KBM-7 (cell line): ENCODE measurements around the gene CEMIP.
A peak's percentile ranks its signal among the peaks of the same experiment; 100 is the strongest.
"Not testable (repeated sequence)": the region's sequence is repeated elsewhere in the genome, so short reads cannot be mapped to it uniquely, and the experiment has no call there.

ENCODE experiments used
- DNase-seq: peaks from one replicate; pipeline ENCODE4 v3.0.0-alpha.2; 2015
- in situ Hi-C: fragments of 300-500 bp; cut with MboI; formaldehyde crosslinking; loops from 2 replicates; pipeline ENCODE4 v1.14.3; 2020; ENCODE audit warnings: low sequenced_read_pairs, low pct_unique_long_range_greater_than_20kb, mixed read lengths

CEMIP gene

DNA sequence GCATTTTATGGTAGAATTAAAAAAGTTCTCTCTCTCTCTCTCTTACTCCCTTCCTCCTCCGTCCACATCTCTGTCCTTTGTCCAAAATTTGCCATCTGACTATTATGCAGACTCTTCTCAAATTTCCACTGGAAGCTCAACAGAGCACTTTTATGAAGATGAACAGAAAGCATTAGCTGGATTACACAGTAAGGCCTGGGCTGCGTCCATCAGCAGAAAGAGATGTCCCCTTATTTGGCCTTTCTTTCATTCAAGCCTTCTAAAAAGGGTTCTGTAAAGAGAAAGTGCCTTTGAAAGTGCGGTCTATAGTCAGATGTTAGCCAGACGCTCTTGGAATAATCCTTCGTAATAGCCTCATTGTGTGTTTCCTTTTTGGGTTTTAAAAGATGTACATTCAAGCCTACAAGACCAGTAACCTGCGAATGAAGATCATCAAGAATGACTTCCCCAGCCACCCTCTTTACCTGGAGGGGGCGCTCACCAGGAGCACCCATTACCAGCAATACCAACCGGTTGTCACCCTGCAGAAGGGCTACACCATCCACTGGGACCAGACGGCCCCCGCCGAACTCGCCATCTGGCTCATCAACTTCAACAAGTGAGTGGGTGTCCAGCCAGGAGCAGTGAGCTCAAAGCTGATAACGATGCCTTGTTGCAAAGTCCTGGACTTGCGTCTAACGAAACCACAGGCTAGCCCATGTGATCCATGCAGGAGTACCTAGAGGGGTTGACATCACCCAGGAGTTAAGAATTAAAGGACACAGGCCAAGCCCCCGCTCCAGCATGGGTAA lies 157.3 kb downstream of the CEMIP start:
- DNase-seq, result no peak
- in situ Hi-C loops, result no loop called here

DNA sequence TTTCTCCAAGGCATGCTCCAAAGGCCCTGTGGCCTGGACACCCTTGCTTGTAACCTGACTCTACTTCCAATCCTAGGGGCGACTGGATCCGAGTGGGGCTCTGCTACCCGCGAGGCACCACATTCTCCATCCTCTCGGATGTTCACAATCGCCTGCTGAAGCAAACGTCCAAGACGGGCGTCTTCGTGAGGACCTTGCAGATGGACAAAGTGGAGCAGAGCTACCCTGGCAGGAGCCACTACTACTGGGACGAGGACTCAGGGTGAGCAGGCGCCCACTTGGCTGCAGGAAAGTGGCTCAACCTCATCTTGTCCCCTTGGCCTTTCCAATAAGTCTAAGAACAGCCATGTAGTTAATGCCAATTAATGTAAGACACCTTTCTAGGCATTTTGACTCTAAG lies 158.5 kb downstream of the CEMIP start:
- no peak for DNase-seq
- in situ Hi-C loops, result no loop called here

DNA sequence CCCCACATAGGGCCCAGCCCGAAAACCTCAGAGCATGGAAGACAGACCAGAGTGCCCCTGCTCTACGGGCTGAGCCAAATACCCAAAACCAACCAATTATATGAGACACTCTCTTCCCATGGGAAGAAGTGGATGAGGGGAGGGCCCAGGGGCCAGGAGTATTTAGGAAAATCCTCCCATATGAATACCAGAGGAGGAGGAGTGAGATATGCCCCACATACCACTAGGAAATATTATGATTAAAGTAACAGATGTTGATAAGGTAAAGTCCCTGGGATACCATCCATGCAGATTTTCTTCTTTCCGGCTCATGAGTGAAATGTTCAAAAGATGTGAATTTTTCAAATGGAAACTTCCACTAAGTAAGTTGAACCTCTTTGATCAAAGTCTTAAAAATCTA lies 160.0 kb downstream of the CEMIP start:
- DNase-seq, result no peak
- in situ Hi-C loops, result no loop called here

DNA sequence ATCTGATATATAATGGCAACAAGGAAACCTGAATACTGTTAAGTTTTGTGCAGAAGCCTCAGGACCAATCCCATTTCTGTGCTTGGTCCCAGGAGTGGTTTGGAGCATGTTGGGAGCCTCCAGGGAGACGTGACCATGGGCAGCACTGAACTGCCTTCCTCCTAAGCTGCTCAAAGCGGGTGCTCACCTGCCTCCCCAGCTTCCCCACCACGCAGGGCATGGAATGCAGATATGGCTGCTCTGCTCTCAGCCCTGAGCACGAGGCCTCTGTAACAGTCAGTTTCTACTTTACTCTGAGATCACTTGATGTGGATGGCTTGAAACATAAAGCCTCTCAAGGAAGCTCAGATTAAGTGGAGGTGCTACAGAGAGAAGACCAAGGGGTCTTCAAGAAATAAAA lies 161.2 kb downstream of the CEMIP start:
- in situ Hi-C loops, result no loop called here
- no peak for DNase-seq

DNA sequence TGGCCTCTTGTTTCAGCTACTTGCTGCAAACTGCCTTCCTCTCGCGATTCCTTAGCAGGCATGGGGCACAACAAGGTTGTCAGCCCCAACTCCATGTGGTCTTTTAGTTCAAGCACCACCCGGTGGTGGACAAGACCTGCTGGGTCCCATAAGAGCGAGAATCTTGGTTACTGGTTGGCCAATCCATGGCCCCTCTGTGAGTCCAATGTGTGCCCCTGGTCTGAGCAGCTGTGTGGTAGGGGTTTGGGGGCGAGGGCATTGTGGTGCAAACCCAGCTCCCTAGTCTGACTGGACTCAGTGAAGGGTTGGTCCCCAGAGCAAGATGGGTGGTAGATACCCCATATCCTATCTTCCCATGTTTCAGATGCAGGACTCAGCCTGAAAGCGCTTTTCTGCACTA lies 161.7 kb downstream of the CEMIP start:
- no peak for DNase-seq
- in situ Hi-C loops, result no loop called here

DNA sequence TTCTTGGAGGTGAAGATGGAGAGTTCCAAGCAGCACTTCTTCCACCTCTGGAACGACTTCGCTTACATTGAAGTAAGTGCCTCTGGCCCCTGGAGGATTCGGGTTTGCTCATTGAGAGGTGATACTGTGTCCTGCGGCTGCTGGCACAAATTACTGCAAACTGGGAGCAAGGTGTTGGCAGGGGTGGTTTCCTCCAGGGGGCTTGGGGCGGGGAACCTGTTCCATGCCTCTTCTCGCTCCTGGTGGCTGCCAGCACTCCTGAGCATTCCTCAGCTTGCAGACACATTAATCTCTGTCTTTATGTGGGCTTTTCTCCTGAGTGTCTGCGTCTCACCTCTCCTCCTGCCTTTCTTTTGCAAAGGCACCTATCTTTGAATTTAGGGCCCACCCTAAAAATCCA lies 163.1 kb downstream of the CEMIP start:
- in situ Hi-C loops, result no loop called here

DNA sequence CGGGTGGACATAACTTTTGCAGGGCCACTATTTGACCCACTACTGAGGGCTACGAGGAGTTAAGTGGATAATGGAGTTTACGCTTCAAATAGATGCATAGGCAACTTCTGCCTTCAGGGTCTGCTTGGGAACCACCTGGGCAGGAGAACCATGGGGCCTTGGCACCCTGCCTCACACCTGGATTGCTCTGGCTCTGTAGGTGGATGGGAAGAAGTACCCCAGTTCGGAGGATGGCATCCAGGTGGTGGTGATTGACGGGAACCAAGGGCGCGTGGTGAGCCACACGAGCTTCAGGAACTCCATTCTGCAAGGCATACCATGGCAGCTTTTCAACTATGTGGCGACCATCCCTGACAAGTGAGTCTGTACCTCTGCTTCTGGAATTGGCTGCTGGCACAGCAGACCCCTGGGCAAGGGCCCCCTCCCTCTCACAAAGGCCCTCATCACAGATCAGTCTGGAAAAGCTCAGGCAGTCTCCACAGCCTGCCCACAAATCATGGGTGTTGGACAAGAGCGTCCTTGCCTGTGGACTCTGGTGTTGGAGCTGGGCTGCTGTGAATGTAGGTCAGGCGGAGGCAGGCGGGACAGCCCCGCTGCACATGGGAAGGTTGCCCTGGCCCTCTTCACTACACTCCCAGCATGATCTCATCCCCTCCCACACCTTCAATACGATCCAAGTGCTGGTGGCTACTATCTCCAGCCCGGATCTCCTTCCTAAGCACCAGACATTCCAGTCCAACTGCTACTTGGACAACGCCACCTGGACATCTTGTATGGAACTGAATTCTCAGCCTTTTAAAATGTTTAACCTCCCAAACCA lies 163.8 kb downstream of the CEMIP start:
- no peak for DNase-seq
- in situ Hi-C loops, result no loop called here

More for the DNA sequence above, 163.1 kb downstream of the CEMIP start:
- no peak for DNase-seq

DNA sequence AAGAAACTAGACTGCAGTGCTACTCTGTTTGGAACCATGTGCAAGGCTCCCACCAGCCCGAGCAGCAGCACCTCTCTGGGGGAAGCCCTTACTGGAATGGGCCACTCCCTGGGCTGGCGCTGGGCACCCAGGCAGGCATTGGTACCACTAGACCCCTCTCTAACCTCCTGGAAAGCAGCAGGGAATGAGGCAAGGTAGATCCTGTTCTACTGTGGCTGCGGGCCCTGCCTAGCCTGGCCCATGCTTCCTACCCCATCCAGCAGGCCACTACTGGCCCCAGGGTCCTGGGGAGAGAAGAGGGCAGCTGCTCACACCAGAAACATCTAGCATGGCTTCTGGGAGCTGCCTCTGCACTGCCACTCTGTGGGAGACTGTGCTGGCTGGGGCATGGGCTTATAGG lies 165.6 kb downstream of the CEMIP start:
- DNase-seq, result no peak
- in situ Hi-C loops, result no loop called here

DNA sequence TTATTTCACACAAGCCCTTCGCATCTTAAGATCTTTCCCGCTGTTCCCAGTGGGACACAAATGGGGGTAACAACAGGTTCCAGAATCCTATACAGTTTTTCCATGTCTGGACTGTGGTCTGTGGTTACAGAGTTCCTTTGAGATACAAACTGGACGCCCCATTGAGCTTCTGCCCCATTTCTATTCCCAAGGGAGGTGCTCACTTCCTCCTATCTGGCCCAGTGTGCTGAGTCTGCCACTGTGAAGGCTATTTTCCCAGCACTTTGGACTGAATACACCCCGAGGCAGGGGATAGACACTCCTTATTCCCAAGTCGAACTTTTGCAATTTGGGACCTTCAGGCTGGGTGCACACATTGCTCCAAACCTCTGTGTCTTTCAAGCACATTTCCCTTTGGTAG lies 166.4 kb downstream of the CEMIP start:
- DNase-seq, result no peak
- in situ Hi-C loops, result no loop called here

DNA sequence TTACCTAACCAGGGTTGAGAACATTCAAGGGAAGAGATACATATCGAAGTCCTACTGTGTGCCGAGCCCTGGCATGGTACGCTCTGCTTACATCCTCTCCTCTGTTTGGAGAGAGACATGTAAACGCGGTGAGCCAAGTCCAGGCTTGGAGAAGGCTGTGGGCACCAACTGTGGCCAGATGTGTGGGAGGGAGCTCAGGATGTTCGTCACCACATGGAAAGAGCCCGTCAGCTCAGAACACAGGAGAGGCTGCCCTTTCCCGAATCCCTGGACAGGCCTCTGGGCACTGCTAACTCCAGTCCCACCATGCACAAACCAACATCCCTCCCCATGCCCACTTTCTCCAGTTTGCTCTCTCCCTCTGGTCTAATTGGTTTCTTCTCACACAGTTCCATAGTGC lies 167.4 kb downstream of the CEMIP start:
- in situ Hi-C loops, result no loop called here

DNA sequence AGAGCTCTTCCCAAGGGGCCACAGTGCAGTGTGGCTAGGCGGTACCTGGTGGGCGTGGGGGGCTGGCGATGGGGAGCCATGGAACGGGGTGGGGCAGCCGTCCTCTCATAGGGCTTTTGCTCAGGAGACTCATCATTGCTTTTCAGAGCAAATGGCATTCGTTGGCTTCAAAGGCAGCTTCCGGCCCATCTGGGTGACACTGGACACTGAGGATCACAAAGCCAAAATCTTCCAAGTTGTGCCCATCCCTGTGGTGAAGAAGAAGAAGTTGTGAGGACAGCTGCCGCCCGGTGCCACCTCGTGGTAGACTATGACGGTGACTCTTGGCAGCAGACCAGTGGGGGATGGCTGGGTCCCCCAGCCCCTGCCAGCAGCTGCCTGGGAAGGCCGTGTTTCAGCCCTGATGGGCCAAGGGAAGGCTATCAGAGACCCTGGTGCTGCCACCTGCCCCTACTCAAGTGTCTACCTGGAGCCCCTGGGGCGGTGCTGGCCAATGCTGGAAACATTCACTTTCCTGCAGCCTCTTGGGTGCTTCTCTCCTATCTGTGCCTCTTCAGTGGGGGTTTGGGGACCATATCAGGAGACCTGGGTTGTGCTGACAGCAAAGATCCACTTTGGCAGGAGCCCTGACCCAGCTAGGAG lies 169.6 kb downstream of the CEMIP start:
- in situ Hi-C loops, result no loop called here
- no peak for DNase-seq

More for the DNA sequence above, 167.4 kb downstream of the CEMIP start:
- no peak for DNase-seq

DNA sequence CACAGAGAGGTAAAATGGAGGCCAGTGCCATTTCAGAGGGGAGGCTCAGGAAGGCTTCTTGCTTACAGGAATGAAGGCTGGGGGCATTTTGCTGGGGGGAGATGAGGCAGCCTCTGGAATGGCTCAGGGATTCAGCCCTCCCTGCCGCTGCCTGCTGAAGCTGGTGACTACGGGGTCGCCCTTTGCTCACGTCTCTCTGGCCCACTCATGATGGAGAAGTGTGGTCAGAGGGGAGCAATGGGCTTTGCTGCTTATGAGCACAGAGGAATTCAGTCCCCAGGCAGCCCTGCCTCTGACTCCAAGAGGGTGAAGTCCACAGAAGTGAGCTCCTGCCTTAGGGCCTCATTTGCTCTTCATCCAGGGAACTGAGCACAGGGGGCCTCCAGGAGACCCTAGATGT lies 170.6 kb downstream of the CEMIP start:
- in situ Hi-C loops, result no loop called here
- no peak for DNase-seq

DNA sequence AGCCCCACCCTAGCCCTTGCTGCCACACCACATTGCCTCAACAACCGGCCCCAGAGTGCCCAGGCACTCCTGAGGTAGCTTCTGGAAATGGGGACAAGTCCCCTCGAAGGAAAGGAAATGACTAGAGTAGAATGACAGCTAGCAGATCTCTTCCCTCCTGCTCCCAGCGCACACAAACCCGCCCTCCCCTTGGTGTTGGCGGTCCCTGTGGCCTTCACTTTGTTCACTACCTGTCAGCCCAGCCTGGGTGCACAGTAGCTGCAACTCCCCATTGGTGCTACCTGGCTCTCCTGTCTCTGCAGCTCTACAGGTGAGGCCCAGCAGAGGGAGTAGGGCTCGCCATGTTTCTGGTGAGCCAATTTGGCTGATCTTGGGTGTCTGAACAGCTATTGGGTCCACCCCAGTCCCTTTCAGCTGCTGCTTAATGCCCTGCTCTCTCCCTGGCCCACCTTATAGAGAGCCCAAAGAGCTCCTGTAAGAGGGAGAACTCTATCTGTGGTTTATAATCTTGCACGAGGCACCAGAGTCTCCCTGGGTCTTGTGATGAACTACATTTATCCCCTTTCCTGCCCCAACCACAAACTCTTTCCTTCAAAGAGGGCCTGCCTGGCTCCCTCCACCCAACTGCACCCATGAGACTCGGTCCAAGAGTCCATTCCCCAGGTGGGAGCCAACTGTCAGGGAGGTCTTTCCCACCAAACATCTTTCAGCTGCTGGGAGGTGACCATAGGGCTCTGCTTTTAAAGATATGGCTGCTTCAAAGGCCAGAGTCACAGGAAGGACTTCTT lies 171.3 kb downstream of the CEMIP start:
- in situ Hi-C loops, result no loop called here
- no peak for DNase-seq

DNA sequence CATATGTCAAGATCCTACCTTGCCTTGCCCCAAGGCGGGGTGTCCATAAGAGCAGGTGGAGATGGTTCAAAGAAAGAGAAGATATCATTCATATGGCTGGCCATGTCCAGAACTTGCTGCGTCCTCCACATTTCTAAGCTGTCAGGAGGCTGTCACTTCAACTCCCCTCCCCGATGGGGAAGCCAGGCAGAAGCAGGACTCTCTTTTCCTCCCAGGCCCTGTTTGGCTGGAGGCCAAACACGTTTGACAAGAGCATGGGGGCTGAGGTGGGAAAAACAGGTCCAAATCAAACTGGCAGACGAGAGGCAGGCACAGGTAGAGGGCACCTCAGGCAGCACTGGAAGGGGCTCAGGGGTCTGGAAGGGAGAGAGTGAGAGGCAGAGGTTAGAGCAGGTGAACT lies 172.8 kb downstream of the CEMIP start:
- in situ Hi-C loops, result no loop called here
- no peak for DNase-seq

DNA sequence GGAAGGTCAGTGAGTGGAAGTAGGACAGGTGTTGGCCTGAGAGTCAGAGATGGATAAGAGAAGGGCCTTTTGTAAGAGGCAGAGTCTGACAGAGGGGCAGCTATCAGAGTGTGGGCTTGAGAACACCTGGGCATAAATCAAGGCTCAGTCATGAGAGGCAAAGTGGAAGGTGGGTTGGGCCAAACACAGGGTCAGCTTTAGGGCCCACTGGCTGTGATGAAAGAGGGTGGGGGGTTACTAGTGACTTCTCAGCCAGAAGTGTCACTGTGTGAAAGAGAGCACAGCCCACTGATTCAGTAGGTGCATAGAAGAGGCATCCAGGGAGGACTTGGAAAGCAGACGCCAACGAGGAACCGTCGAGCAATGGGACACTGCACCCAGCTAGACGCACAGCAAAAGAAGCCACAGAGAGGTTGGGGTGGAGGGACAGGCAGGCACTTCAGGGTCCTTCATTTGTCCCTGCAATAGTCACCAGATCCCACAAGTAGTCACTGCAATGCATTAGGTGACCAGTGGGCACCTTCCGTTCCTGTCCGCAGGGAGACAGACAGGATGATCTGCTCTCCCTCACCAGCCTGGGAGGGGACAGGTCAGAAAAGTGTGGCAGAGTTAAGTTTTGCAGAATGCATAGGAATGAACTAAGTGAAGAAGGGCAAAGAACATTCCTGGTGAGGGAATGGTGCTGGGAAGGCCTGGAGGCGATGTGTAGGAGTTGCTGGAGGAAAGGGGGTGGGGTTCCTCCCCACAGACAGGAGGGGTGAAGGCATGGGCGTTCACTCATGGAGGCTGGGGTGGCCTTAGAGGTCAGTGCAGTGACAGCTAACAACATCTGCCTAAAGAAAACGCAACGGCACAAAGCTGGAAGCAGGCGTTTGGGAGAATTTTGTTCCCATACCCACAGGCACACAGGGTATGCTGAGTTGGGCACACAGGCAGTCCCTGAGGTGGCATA lies 174.1 kb downstream of the CEMIP start:
- no peak for DNase-seq
- in situ Hi-C loops, result no loop called here

DNA sequence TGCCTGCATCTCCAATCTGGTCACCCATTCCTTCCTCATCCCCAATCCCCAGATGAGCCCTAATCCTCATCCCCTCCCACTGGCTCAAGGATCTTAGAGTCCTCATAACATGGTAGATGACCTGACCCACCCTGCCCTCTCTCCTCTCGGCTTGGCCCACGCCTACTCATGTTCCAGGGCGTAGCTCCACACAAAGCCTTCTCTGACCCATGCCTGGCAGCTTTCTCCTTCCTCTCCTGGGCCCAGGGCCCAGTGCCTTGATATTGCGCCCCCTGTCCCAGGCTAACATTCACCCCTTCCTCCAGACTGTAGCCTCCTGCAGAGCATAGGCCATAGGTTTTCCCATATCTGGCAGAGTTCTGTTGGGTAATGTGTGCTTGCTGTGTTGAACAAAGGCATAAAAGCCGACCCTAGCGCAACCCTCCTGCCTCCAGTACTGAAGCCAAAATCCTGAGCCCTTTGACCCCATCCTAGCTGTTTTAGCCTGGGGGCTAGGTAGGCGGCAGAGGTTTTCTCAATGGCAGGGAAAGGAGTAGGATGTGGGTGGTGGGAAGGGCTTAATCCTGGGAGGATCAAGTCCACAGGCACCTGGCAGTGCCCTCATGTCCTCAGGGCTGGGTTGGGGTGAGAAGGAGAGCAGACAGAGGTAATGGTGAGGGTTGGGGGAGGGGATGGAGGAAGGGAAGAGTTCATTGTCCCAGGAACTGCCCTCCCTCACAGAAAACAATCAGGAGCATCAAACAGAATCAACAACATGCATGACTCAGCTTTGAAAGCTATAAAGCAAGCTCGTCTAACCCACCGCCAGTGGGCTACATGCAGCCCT lies 175.0 kb downstream of the CEMIP start:
- no peak for DNase-seq
- in situ Hi-C loops, result no loop called here

DNA sequence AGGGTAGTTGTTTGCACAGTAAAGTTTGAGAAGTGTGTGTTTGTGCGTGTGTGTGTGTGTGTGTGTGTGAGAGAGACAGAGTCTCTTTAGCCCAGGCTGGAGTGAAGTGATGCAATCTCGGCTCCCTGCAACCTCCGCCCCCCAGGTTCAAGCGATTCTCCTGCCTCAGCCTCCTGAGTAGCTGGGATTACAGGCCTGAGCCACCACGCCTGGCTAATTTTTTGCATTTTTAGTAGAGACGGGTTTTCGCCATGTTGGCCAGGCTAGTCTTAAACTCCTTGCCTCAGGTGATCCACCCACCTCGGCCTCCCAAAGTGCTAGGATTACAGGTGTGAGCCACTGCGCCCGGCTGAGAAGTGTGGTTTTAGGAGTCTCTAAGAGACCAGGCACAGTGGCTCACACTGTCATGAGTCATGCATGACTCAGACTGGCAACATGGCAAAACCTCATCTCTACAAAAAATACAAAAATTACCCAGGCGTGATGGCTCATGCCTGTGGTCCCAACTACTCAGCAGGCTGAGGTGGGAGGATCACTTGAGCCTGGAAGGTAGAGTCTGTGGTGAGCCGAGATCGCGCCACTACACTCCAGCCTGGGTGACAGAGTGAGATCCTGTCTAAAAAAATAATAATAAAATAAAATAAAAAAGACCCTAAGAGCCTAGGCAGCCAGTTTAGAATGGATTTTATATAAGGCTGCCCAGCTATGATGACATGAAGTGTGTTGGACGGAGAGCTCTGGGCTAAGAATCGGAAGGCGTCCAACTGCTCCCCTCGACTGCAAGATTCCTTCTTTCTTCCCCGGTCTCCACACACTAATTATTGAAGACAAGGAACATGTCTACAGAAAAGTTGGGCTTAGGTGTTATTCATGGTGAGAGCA lies 176.6 kb downstream of the CEMIP start:
- peak; percentile 74 for DNase-seq
- in situ Hi-C loops, result not testable (repeated sequence)
